AG04450 (cell line): ENCODE data around the gene SORT1. TPM values are rescaled to one million over a fixed set of nuclear protein-coding genes. Genes with fewer than 3 reads are reported as not detected.

ENCODE experiments used
- CTCF ChIA-PET: fragments of 300-600, 350-600 bp; formaldehyde crosslinking; extraction: SDS; loops from one replicate; lab custom pipeline; 2022; ENCODE audit warnings: antibody characterized with exemption, inconsistent platforms; lab: Charles Lee
- POLR2A ChIA-PET: fragments of 350-600 bp; formaldehyde crosslinking; extraction: SDS; loops from one replicate; lab custom pipeline; 2021; ENCODE audit warnings: antibody characterized with exemption, inconsistent platforms; lab: Yijun Ruan, JAX
- DNase-seq: peaks from one replicate; pipeline ENCODE4 v3.0.0-alpha.2; 2011; ENCODE audit warnings: low read depth, low spot score
- H3K27ac ChIP-seq: one replicate; pipeline ENCODE4 v1.5.1; 2012; ENCODE audit warnings: low read depth, low read length, control low read depth
- H3K27me3 ChIP-seq: one replicate; pipeline ENCODE4 v1.6.0; 2012; ENCODE audit warnings: low read length; ENCODE audit not compliant: control insufficient read depth, insufficient read depth
- H3K4me3 ChIP-seq: 2 replicates; pipeline ENCODE4 v1.5.1; 2011; ENCODE audit warnings: mild to moderate bottlenecking, low read depth, low read length, control low read depth
- H3K9me3 ChIP-seq: 2 replicates; pipeline ENCODE4 v1.5.1; 2012; ENCODE audit warnings: low read length; ENCODE audit not compliant: control insufficient read depth, insufficient read depth
- polyA plus RNA-seq: library from polyadenylated mRNA; depleted of rRNA; stranded (reverse); fragments of >200 nt; gene quantifications from 2 replicates; pipeline ENCODE4 v1.2.3, GENCODE V29; 2011
- TF ChIP-seq, protein P1 (sequence below): IDR thresholded peaks from 2 replicates; pipeline ENCODE4 v1.5.1; 2011; ENCODE audit warnings: low read depth, low read length, control low read depth, inconsistent platforms

SORT1 gene
- polyA plus RNA-seq, 1 experiment = 42.8 TPM

DNA sequence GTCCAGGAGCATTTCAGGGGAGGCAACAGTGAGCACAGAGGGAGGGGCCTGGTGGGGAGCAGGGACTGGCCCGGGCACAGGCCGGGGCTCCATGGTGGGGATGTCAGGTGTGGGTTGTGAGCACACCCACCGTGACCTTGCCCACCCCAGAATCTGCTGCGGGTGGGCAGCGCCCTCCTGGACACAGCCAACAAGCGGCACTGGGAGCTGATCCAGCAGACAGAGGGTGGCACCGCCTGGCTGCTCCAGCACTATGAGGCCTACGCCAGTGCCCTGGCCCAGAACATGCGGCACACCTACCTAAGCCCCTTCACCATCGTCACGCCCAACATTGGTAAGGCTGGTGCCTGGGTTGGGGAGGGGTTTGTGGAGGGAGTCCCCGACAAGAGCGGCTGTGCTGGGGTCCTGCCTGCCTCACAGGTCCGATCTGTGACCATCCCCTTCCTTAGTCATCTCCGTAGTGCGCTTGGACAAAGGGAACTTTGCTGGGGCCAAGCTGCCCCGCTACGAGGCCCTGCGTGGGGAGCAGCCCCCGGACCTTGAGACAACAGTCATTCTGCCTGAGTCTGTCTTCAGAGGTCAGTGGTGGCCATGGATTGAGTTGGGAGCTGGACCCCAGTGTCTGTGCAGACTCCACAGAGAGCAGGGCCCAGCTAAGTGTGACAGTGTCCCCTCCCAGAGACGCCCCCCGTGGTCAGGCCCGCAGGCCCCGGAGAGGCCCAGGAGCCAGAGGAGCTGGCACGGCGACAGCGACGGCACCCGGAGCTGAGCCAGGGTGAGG, 129.1 kb downstream of the SORT1 start:
- H3K27ac ChIP-seq = no peak overlapping the region
- DNase-seq = no peak
- H3K27me3 ChIP-seq = no peaks in the 10 kb centered on the region
- H3K9me3 ChIP-seq = peaks cover 18% of the 10 kb centered on the region
- CTCF ChIA-PET = interaction anchor here (0.6 kb wide), 1 partner anchor 131 kb away, joined by 3 read pairs; no protein-coding TSS in a partner anchor
- TF ChIP-seq, protein P1, sequence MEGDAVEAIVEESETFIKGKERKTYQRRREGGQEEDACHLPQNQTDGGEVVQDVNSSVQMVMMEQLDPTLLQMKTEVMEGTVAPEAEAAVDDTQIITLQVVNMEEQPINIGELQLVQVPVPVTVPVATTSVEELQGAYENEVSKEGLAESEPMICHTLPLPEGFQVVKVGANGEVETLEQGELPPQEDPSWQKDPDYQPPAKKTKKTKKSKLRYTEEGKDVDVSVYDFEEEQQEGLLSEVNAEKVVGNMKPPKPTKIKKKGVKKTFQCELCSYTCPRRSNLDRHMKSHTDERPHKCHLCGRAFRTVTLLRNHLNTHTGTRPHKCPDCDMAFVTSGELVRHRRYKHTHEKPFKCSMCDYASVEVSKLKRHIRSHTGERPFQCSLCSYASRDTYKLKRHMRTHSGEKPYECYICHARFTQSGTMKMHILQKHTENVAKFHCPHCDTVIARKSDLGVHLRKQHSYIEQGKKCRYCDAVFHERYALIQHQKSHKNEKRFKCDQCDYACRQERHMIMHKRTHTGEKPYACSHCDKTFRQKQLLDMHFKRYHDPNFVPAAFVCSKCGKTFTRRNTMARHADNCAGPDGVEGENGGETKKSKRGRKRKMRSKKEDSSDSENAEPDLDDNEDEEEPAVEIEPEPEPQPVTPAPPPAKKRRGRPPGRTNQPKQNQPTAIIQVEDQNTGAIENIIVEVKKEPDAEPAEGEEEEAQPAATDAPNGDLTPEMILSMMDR = no peak
- POLR2A ChIA-PET = no interaction called here
- H3K4me3 ChIP-seq = no peak overlapping the region

DNA sequence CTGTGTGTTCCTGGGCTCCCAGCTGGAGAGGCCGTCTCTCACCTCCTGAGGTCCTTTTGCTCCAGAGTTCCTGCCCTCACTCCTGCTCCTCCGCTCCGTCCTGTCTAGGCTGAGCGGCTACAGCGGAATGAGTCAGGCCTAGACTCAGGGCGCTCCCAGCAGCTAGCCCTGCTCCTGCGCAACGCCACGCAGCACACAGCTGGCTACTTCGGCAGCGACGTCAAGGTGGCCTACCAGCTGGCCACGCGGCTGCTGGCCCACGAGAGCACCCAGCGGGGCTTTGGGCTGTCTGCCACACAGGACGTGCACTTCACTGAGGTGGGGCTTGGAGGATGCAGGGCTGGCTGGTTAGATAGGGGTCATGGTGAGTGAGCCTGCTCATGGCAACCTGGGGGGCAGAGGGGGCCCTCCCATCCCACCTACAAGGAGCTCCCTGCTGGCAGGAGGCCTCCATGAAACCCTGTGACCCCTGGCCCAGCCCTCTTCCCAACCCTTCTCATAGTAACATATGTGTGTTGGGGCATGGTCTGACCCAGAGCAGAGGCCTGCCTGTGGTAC, 129.9 kb downstream of the SORT1 start:
- no peaks in the 10 kb centered on the region for H3K27me3 ChIP-seq
- ChIA-PET POLR2A (no interaction called here), CTCF (no interaction called here)
- peaks cover 18% of the 10 kb centered on the region for H3K9me3 ChIP-seq
- no peak overlapping the region for H3K4me3 ChIP-seq
- TF ChIP-seq, protein P1 = no peak
- H3K27ac ChIP-seq = no peak overlapping the region
- no peak for DNase-seq

DNA sequence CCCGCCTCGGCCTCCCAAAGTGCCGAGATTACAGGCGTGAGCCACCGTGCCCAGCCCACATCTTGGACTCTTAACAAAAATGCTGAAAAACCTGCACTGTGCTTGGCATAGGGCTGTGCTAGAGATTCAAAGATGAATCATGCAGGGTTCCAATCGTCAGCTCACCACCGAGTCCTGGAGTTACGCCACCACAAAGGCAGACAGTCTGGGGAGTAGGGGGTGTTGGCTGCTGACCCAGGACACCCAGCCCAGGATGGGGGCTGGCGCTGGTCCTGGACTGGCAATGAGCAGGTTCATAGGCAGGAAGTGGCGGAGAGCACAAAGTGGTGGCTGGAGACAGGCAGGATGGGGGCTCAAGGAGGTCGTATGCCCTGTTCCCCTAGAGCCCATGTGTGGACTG, 130.8 kb downstream of the SORT1 start:
- DNase-seq = no peak
- H3K27me3 ChIP-seq = no peaks in the 10 kb centered on the region
- H3K4me3 ChIP-seq = no peak overlapping the region
- CTCF ChIA-PET = interaction anchor here (0.9 to 1.6 kb wide), 3 partner anchors 10 to 265 kb away, joined by 3 to 4 read pairs (median 4); no protein-coding TSS in a partner anchor
- TF ChIP-seq, protein P1 = no peak
- H3K9me3 ChIP-seq = peaks cover 18% of the 10 kb centered on the region
- H3K27ac ChIP-seq = no peak overlapping the region
- POLR2A ChIA-PET = interaction anchor here (0.8 kb wide), 1 partner anchor 16 kb away, joined by 3 read pairs; the partner anchor contains the start of gene PSRC1

DNA sequence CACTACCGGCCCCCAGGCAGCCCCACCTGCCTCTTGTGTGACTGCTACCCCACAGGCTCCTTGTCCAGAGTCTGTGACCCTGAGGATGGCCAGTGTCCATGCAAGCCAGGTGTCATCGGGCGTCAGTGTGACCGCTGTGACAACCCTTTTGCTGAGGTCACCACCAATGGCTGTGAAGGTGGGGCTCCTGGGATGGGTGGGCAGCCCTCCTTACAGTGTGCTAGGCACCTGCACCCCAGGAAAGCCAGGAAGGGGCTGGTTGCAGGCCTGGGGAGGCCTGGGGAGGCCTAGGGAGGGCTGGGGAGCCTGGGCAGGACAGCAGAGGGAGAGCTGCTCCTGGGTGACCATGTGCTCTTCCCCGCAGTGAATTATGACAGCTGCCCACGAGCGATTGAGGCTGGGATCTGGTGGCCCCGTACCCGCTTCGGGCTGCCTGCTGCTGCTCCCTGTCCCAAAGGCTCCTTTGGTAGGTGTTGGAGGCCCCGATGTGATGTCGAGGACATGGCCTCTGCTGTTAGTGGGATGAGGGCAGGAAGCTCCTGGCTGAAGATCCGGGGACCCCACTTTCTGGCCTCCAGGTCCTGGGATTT, 131.9 kb downstream of the SORT1 start:
- POLR2A ChIA-PET = no interaction called here
- Histone ChIP-seq H3K27me3 (no peaks in the 10 kb centered on the region), H3K9me3 (peaks cover 18% of the 10 kb centered on the region), H3K27ac (no peak overlapping the region), H3K4me3 (no peak overlapping the region)
- CTCF ChIA-PET = interaction anchor here (1.6 to 4.5 kb wide), 2 partner anchors 134 to 266 kb away, joined by 4 to 60 read pairs; partner anchors contain the start of gene SORT1
- DNase-seq = no peak
- TF ChIP-seq, protein P1 = no peak

DNA sequence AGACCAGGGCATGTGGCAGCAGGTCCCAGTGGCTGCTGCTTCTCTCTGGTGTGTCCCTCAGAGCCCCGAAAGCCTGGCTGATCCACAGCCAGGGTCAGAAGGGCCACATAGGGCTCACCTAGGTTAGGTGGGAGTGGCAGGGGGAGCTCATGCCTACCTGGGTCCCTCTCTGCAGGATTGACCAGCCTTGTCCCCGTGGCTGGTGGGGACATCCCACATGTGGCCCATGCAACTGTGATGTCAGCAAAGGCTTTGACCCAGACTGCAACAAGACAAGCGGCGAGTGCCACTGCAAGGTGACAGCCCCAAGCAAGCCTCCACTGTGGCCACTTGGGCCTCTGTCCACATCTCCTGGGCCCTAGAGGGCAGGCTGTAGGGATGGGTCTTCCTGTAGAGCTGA, 132.7 kb downstream of the SORT1 start:
- Histone ChIP-seq H3K9me3 (peaks cover 18% of the 10 kb centered on the region), H3K4me3 (no peak overlapping the region), H3K27me3 (no peaks in the 10 kb centered on the region), H3K27ac (no peak overlapping the region)
- POLR2A ChIA-PET = no interaction called here
- no peak for DNase-seq
- TF ChIP-seq, protein P1 = no peak
- CTCF ChIA-PET = interaction anchor here (0.8 to 4.5 kb wide), 8 partner anchors 11 to 268 kb away, joined by 3 to 60 read pairs (median 4); partner anchors contain the start of gene SORT1
